Stomach (tissue), 19 donors: Measurements from ENCODE around the gene GTPBP4. TPM values are rescaled to one million over a fixed set of nuclear protein-coding genes. Genes with fewer than 3 reads are reported as not detected.

Experiments used
- DNase-seq, 2 donors: peaks; one replicate each; pipeline versions ENCODE4 v3.0.0 to v3.0.0-alpha.2; 2013 to 2019
- H3K27ac ChIP-seq, 5 donors: fragments of 200-600 bp in 4 of 5; sonication (generic) in 4 of 5; one replicate each; pipeline ENCODE4 v1.5.1; 2013 to 2019; ENCODE audit warnings: mild to moderate bottlenecking in 1 of 5, moderate library complexity in 1 of 5
- H3K27me3 ChIP-seq, 3 donors: fragments of 200-600 bp; sonication (generic); one replicate each; pipeline ENCODE4 v1.5.1; 2017 to 2019; ENCODE audit warnings: mixed run types in 1 of 3
- H3K36me3 ChIP-seq, 4 donors: fragments of 200-600 bp; sonication (generic); 1 replicate in 3 of 4; 2 replicates in 1 of 4; pipeline ENCODE4 v1.5.1; 2016 to 2019
- H3K4me1 ChIP-seq, 4 donors: fragments of 200-600 bp; sonication (generic); one replicate each; pipeline ENCODE4 v1.5.1; 2016 to 2019
- H3K4me3 ChIP-seq, 4 donors: fragments of 200-600 bp; sonication (generic) in 3 of 4; one replicate each; pipeline ENCODE4 v1.5.1; 2016 to 2019; ENCODE audit warnings: mild to moderate bottlenecking in 1 of 4
- H3K9me3 ChIP-seq, 4 donors: fragments of 200-600 bp; sonication (generic); one replicate each; pipeline ENCODE4 v1.5.1; 2016 to 2019
- EP300 ChIP-seq: sonication (generic); formaldehyde crosslinking; IDR thresholded peaks from one replicate; pipeline ENCODE4 v1.6.1; 2017; ENCODE audit warnings: antibody characterized with exemption
- POLR2A ChIP-seq, 4 donors: fragments of 450-650 bp; IDR thresholded peaks; one replicate each; pipeline ENCODE4 v1.6.1; 2016; ENCODE audit warnings: antibody characterized with exemption in 4 of 4, control low read depth in 2 of 4, mild to moderate bottlenecking in 1 of 4, moderate library complexity in 1 of 4
- POLR2AphosphoS5 ChIP-seq, 3 donors: sonication (generic); formaldehyde crosslinking; IDR thresholded peaks; one replicate each; pipeline ENCODE4 v1.6.1; 2016; ENCODE audit warnings: antibody characterized with exemption in 3 of 3
- WGBS, 5 donors: extraction: QIAGEN DNeasy Blood & Tissue Kit in 3 of 5; methylation state at CpG; one replicate each; pipeline versions ENCODE4 v1.1.5 to v1.1.7; 2013 to 2018; 5-methylcytosine and 5-hydroxymethylcytosine counted together
- intact Hi-C: fragments of 100-400 bp; cut with DNase I; formaldehyde crosslinking; loops from one replicate; pipeline ENCODE4 v1.15.1; 2023; ENCODE audit warnings: low total_unique reads
- long read RNA-seq, 10 donors: transcript quantifications; one replicate each; lab custom pipeline, GENCODE V29; 2026
- polyA plus RNA-seq, 3 donors: library from polyadenylated mRNA; stranded (reverse); fragments of 200-250 nt; gene quantifications; one replicate each; pipeline ENCODE4 v1.2.3, GENCODE V29; 2013
- total RNA-seq, 5 donors: library from RNA; depleted of rRNA; stranded (reverse); fragments of >200 nt; gene quantifications; one replicate each; pipeline versions ENCODE4 v1.1.0 to v1.2.3, GENCODE V29; 2014 to 2016
- TF ChIP-seq, protein P1 (sequence below), 7 experiments: fragments of 450-650 bp in 4 of 7; fragments of 200-600 bp in 3 of 7; sonication (generic) in 3 of 7; IDR thresholded peaks; one replicate each; pipeline ENCODE4 v1.5.1; 2016 to 2019; ENCODE audit warnings: antibody characterized with exemption in 7 of 7, control low read depth in 2 of 7, mild to moderate bottlenecking in 1 of 7
- donor health status: healthy with polysubstance abuse.
- donor health status: Bipolar disorder and iron deficiency.
- donor health status: healthy.

GTPBP4 gene
- total RNA-seq, result 10 to 100 TPM in 4 of 5 donors, 1 to 10 TPM in 1; 8.8 to 61.7 (median 28.1) TPM
- 10 to 100 TPM; 13.3 to 17.4 (median 16.2) TPM for polyA plus RNA-seq
- long read RNA-seq, donor 1, full-length matches to known transcripts, result 1 of 1 reads
- long read RNA-seq, donor 1, partial matches to known transcripts, result 0 of 1 reads
- long read RNA-seq, donor 1, other reads (novel, unspliced or antisense), result 0 of 1 reads
- long read RNA-seq, donor 2, full-length matches to known transcripts, result 5 of 5 reads
- long read RNA-seq, donor 2, partial matches to known transcripts, result 0 of 5 reads
- long read RNA-seq, donor 2, other reads (novel, unspliced or antisense), result 0 of 5 reads
- long read RNA-seq, donor 3, full-length matches to known transcripts, result 2 of 11 reads
- long read RNA-seq, donor 3, partial matches to known transcripts, result 9 of 11 reads
- long read RNA-seq, donor 3, other reads (novel, unspliced or antisense), result 0 of 11 reads
- long read RNA-seq, donor 4, result 0 reads
- long read RNA-seq, donor 5, full-length matches to known transcripts, result 5 of 5 reads
- long read RNA-seq, donor 5, partial matches to known transcripts, result 0 of 5 reads
- long read RNA-seq, donor 5, other reads (novel, unspliced or antisense), result 0 of 5 reads
- long read RNA-seq, donor 6, full-length matches to known transcripts, result 6 of 13 reads
- long read RNA-seq, donor 6, partial matches to known transcripts, result 7 of 13 reads
- long read RNA-seq, donor 6, other reads (novel, unspliced or antisense), result 0 of 13 reads
- long read RNA-seq, donor 7, full-length matches to known transcripts, result 1 of 21 reads
- long read RNA-seq, donor 7, partial matches to known transcripts, result 20 of 21 reads
- long read RNA-seq, donor 7, other reads (novel, unspliced or antisense), result 0 of 21 reads
- long read RNA-seq, donor 8, full-length matches to known transcripts, result 3 of 3 reads
- long read RNA-seq, donor 8, partial matches to known transcripts, result 0 of 3 reads
- long read RNA-seq, donor 8, other reads (novel, unspliced or antisense), result 0 of 3 reads
- long read RNA-seq, donor 9, full-length matches to known transcripts, result 5 of 179 reads
- long read RNA-seq, donor 9, partial matches to known transcripts, result 174 of 179 reads
- long read RNA-seq, donor 9, other reads (novel, unspliced or antisense), result 0 of 179 reads
- long read RNA-seq, donor 10, full-length matches to known transcripts, result 1 of 1 reads
- long read RNA-seq, donor 10, partial matches to known transcripts, result 0 of 1 reads
- long read RNA-seq, donor 10, other reads (novel, unspliced or antisense), result 0 of 1 reads

DNA sequence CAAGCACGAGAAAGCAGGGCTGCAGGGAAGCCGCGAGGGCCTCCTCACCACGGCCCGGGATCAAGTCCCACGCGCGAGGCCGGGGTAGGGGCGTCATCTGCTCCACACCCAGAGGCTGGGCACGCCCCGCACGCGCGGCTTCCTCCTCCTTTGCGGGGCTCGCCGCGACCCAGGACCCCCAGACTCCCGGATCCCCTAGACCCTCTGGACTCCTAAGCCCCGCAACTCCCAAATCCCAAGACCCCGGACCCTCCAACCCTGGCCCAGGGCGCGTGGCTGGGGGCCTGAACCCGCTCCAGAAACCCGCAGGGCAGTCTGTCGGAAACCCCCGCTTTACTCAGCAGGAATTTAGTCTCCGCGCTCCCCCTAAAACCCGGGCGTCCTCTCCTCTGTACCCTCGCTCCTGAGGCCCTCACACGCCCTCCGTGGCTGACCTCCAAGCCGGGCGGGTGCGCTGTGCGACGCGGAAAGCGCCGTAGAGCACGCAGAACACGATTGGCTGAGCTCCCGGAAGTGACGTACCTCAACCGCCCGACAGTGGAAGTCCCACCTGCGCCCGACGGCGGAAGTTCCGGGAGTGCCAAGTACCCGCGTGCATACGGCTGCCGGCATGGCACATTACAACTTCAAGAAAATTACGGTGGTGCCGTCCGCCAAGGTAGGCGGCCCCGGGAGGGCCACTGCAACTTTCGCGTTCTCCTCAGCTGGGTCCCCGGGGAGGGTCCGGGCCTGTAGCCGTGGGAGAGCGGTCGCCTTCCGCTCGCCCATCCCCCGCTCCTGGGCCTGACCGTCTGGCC lies at the start of gene GTPBP4:
GTPBP4 (plus strand) TSS at position 565 of the 797 bp plus-strand sequence; CDS start at position 611, 46 bp downstream.
- H3K36me3 ChIP-seq, result peaks cover 4 to 10% (median 9%) of the 10 kb centered on the region in 4 donors
- H3K4me3 ChIP-seq, result peak within 1 kb of the TSS; percentile 95 to 100 (median 98)
- TF ChIP-seq EP300 (no peak), POLR2AphosphoS5 (IDR thresholded peaks at IDR 0.05) (peak; percentile 88 to 96 (median 94)), POLR2A (IDR thresholded peaks at IDR 0.05) (peak in 2 of 4 donors; percentile 87 to 89)
- TF ChIP-seq, protein P1, sequence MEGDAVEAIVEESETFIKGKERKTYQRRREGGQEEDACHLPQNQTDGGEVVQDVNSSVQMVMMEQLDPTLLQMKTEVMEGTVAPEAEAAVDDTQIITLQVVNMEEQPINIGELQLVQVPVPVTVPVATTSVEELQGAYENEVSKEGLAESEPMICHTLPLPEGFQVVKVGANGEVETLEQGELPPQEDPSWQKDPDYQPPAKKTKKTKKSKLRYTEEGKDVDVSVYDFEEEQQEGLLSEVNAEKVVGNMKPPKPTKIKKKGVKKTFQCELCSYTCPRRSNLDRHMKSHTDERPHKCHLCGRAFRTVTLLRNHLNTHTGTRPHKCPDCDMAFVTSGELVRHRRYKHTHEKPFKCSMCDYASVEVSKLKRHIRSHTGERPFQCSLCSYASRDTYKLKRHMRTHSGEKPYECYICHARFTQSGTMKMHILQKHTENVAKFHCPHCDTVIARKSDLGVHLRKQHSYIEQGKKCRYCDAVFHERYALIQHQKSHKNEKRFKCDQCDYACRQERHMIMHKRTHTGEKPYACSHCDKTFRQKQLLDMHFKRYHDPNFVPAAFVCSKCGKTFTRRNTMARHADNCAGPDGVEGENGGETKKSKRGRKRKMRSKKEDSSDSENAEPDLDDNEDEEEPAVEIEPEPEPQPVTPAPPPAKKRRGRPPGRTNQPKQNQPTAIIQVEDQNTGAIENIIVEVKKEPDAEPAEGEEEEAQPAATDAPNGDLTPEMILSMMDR (IDR thresholded peaks at IDR 0.05), result peak in 1 of 7 experiments; percentile 14
- no peaks in the 10 kb centered on the region for H3K27me3 ChIP-seq
- peak within 1 kb of the TSS; percentile 91 to 99 (median 95) for H3K27ac ChIP-seq
- H3K4me1 ChIP-seq, result peaks cover 39 to 72% (median 59%) of the 10 kb centered on the region in 4 donors
- 0% methylated on average over 27 to 74 of the region's 74 CpGs for WGBS, 5 donors
- no peaks in the 10 kb centered on the region for H3K9me3 ChIP-seq
- intact Hi-C loops, result no loop called here
- DNase-seq, result peak; percentile 100

DNA sequence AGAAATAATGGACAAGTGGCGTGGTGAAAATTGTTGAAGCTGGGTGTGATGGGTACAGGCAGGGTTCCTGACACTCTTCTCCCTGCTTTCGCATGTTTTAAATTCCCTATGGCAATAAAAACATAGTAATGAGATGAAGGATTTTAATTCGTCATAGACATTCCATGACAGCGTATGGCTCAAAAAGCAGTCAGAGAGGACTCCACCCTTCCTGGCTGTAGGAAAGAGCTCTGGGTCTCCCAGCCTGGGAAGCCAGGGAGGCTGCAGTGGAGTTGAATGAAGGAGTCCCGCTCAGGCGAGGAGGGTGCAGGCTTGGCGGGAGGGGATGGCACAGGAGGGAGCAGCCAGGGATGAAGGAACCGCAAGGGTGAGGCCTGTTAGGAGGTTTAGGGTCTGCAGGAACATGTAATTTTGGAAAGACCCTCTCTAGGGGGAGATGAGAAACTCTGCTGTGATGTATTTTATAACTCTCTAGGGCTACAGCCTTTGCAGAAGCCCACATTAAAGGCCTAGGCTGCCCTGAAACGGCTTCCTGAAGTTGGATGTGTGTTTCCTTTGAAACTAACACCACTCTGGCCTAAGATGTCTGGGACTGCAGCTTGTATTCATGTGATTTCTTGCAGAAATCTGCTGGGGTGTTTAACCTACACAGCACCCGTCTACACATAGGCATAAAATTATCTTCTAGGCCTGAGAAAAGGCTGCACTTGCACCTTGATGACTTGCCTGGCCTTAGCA lies 49.1 kb upstream of the GTPBP4 start:
- no peak overlapping the region for H3K27ac ChIP-seq
- no peaks in the 10 kb centered on the region for H3K36me3 ChIP-seq
- intact Hi-C loops, result no loop called here
- no peaks in the 10 kb centered on the region for H3K9me3 ChIP-seq
- H3K27me3 ChIP-seq, result no peaks in the 10 kb centered on the region
- peaks cover 1 to 6% (median 5%) of the 10 kb centered on the region in 4 donors for H3K4me1 ChIP-seq
- 85 to 90% (median 89%) methylated on average over 10 of the region's 10 CpGs for WGBS, 5 donors
- no peak overlapping the region for H3K4me3 ChIP-seq
- TF ChIP-seq EP300 (no peak), POLR2A (IDR thresholded peaks at IDR 0.05) (no peak), POLR2AphosphoS5 (IDR thresholded peaks at IDR 0.05) (no peak)
- TF ChIP-seq, protein P1 (IDR thresholded peaks at IDR 0.05), result no peak
- DNase-seq, result no peak

DNA sequence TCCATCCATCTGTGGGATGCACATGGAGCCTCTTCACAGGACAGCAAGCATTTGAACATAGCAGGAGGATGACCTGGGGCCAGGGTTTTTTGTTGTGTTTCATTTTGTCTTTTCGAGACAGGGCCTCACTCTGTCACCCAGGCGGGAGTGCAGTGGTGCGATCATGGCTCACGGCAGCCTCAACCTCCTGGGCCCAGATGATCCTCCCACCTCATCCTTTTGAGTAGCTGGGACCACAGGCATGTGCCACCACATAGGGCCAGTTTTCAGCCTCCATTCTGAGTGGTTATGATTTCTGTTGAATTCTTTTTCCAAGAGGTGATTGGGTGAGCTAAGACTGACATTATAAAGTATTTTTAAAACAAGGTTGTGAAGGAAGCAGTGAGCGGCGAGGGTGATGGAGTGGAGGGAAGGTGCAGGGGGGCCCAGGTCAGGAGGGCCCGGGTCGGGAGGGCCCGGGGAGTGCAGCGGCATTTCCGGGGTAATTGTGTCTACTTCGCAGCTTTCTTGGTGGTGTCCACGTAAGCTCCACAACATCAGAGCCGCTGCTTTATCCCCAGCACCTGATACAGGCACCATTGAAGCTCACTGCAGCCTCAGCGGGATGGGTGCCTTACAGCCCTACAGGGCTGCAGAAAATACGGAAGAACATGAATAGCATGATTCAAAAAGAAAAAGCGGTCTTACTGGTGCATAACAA lies 44.8 kb upstream of the GTPBP4 start:
- peak overlapping the region; percentile 16 to 84 (median 63) for H3K27ac ChIP-seq
- 65 to 70% (median 69%) methylated on average over 17 of the region's 17 CpGs for WGBS, 5 donors
- intact Hi-C loops, result no loop called here

More for the DNA sequence above, 44.8 kb upstream of the GTPBP4 start:
- DNase-seq, result no peak
- TF ChIP-seq EP300 (no peak), POLR2A (IDR thresholded peaks at IDR 0.05) (no peak), POLR2AphosphoS5 (IDR thresholded peaks at IDR 0.05) (no peak)
- TF ChIP-seq, protein P1 (IDR thresholded peaks at IDR 0.05), result no peak
- Histone ChIP-seq H3K36me3 (no peaks in the 10 kb centered on the region), H3K4me1 (peaks cover 7 to 22% (median 9%) of the 10 kb centered on the region in 4 donors), H3K27me3 (no peaks in the 10 kb centered on the region), H3K9me3 (no peaks in the 10 kb centered on the region), H3K4me3 (no peak overlapping the region)
